DND-41 (cell line): ENCODE results near the gene SMARCD1.

Experiments
- EZH2 ChIP-seq: IDR thresholded peaks from 3 replicates; pipeline ENCODE4 v1.6.1; 2012; ENCODE audit warnings: borderline replicate concordance, low read depth, mild to moderate bottlenecking, moderate library complexity, low read length, inconsistent platforms; ENCODE audit not compliant: severe bottlenecking
- TF ChIP-seq, protein P1 (sequence below): IDR thresholded peaks from 2 replicates; pipeline ENCODE4 v1.5.1; 2012; ENCODE audit warnings: borderline replicate concordance, low read length, moderate library complexity, mild to moderate bottlenecking; ENCODE audit not compliant: poor library complexity, severe bottlenecking; ENCODE audit errors: extremely low read depth

DNA sequence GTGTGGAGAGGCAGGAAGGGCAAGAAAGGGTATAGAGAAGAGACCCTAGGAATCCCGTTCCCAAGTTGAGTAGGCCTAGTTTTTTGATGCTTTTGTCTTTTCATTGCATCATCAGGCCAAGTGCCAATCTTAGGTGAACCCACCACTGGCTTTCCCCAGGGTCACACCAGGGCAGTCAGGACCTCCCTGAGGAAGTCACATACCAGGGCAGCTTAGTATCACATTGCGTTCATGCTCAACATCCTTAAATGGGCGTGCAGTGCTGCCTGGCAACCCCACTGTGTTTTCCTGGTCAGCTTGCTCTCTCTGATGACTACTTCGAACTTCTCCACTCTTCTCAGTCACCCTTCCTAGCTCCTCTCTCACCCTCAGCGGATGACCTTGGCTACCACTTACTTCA, 18.7 kb upstream of the SMARCD1 start:
- TF ChIP-seq, protein P1, sequence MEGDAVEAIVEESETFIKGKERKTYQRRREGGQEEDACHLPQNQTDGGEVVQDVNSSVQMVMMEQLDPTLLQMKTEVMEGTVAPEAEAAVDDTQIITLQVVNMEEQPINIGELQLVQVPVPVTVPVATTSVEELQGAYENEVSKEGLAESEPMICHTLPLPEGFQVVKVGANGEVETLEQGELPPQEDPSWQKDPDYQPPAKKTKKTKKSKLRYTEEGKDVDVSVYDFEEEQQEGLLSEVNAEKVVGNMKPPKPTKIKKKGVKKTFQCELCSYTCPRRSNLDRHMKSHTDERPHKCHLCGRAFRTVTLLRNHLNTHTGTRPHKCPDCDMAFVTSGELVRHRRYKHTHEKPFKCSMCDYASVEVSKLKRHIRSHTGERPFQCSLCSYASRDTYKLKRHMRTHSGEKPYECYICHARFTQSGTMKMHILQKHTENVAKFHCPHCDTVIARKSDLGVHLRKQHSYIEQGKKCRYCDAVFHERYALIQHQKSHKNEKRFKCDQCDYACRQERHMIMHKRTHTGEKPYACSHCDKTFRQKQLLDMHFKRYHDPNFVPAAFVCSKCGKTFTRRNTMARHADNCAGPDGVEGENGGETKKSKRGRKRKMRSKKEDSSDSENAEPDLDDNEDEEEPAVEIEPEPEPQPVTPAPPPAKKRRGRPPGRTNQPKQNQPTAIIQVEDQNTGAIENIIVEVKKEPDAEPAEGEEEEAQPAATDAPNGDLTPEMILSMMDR: no peak
- TF ChIP-seq EZH2: no peak
